Tibial nerve (tissue), 4 donors: ENCODE results near the gene CD82. TPM values are rescaled to one million over a fixed set of nuclear protein-coding genes. Genes with fewer than 3 reads are reported as not detected.

ENCODE experiments used
- DNase-seq, 2 donors: peaks; one replicate each; pipeline ENCODE4 v3.0.0-alpha.2; 2019; ENCODE audit warnings: low spot score in 2 of 2
- H3K27ac ChIP-seq, 4 donors: fragments of 200-600 bp; sonication (generic) in 3 of 4; one replicate each; pipeline ENCODE4 v1.5.1; 2017 to 2019; ENCODE audit warnings: mild to moderate bottlenecking in 1 of 4
- H3K27me3 ChIP-seq, 2 donors: fragments of 200-600 bp; sonication (generic) in 1 of 2; one replicate each; pipeline versions ENCODE4 v1.5.1 to v1.6.0; 2017 to 2019
- H3K36me3 ChIP-seq, 3 donors: fragments of 200-600 bp; sonication (generic); one replicate each; pipeline ENCODE4 v1.5.1; 2018 to 2019
- H3K4me1 ChIP-seq, 4 donors: fragments of 200-600 bp; sonication (generic) in 3 of 4; one replicate each; pipeline ENCODE4 v1.5.1; 2017 to 2019
- H3K4me3 ChIP-seq, 4 donors: fragments of 200-600 bp; sonication (generic) in 3 of 4; one replicate each; pipeline ENCODE4 v1.5.1; 2017 to 2019; ENCODE audit warnings: mild to moderate bottlenecking in 1 of 4, moderate library complexity in 1 of 4
- H3K9me3 ChIP-seq, 4 donors: fragments of 200-600 bp; sonication (generic) in 3 of 4; one replicate each; pipeline ENCODE4 v1.5.1; 2017 to 2019
- CTCF ChIP-seq, 5 experiments: fragments of 200-600 bp in 3 of 5; fragments of 450-650 bp in 2 of 5; sonication (generic) in 3 of 5; IDR thresholded peaks; one replicate each; pipeline ENCODE4 v1.5.1; 2016 to 2019; ENCODE audit warnings: antibody characterized with exemption in 5 of 5, mild to moderate bottlenecking in 3 of 5, moderate library complexity in 2 of 5
- EP300 ChIP-seq, 2 donors: sonication (generic); formaldehyde crosslinking; IDR thresholded peaks; one replicate each; pipeline ENCODE4 v1.6.1; 2017; ENCODE audit warnings: antibody characterized with exemption in 2 of 2, mild to moderate bottlenecking in 1 of 2
- POLR2A ChIP-seq, 2 donors: fragments of 450-650 bp; IDR thresholded peaks; one replicate each; pipeline ENCODE4 v1.6.1; 2017; ENCODE audit warnings: antibody characterized with exemption in 2 of 2, mild to moderate bottlenecking in 2 of 2, moderate library complexity in 2 of 2
- WGBS, 2 donors: methylation state at CpG; one replicate each; pipeline ENCODE4 v1.1.5; 2018; 5-methylcytosine and 5-hydroxymethylcytosine counted together
- total RNA-seq, 4 donors: library from RNA; depleted of rRNA; stranded (reverse); fragments of >200 nt; gene quantifications; one replicate each; pipeline ENCODE4 v1.1.0, GENCODE V29; 2016

CD82 gene
- total RNA-seq, 4 donors from 2014 or later, result 27.9 to 49.4 (median 43.4) TPM

GRCh38 chr11:44630511-44631210 is 65.2 kb downstream of the CD82 start:
- Histone ChIP-seq H3K36me3 (no peaks in the 10 kb centered on the region), H3K27me3 (no peaks in the 10 kb centered on the region), H3K9me3 (peaks cover 0 to 4% (median 0%) of the 10 kb centered on the region in 4 donors), H3K27ac (peak overlapping the region in 1 of 4 donors; percentile 37), H3K4me3 (no peak overlapping the region), H3K4me1 (peaks cover 0 to 43% (median 25%) of the 10 kb centered on the region in 4 donors)
- no peak for TF ChIP-seq POLR2A (IDR thresholded peaks at IDR 0.05)
- TF ChIP-seq EP300 (IDR thresholded peaks at IDR 0.05), result no peak
- no peak for TF ChIP-seq CTCF (IDR thresholded peaks at IDR 0.05)
- 89 to 91% methylated on average over 7 of the region's 7 CpGs for WGBS, 2 donors
- no peak for DNase-seq

GRCh38 chr11:44631831-44632230 is 66.4 kb downstream of the CD82 start:
- TF ChIP-seq CTCF (IDR thresholded peaks at IDR 0.05) (no peak), EP300 (IDR thresholded peaks at IDR 0.05) (no peak), POLR2A (IDR thresholded peaks at IDR 0.05) (no peak)

GRCh38 chr11:44632466-44633123 is 67.1 kb downstream of the CD82 start:
- Histone ChIP-seq H3K27me3 (no peaks in the 10 kb centered on the region), H3K36me3 (no peaks in the 10 kb centered on the region), H3K9me3 (no peaks in the 10 kb centered on the region), H3K4me3 (no peak overlapping the region), H3K27ac (no peak overlapping the region), H3K4me1 (peaks cover 0 to 40% (median 22%) of the 10 kb centered on the region in 4 donors)
- no peak for DNase-seq
- WGBS, 2 donors, result 52 to 57% methylated on average over 10 of the region's 10 CpGs
- TF ChIP-seq EP300 (IDR thresholded peaks at IDR 0.05) (no peak), POLR2A (IDR thresholded peaks at IDR 0.05) (no peak), CTCF (IDR thresholded peaks at IDR 0.05) (peak in 2 of 5 experiments; percentile 8 to 21)

More at GRCh38 chr11:44631831-44632230, 66.4 kb downstream of the CD82 start:
- Histone ChIP-seq H3K4me1 (peaks cover 0 to 46% (median 25%) of the 10 kb centered on the region in 4 donors), H3K27me3 (no peaks in the 10 kb centered on the region), H3K27ac (no peak overlapping the region), H3K36me3 (no peaks in the 10 kb centered on the region), H3K9me3 (no peaks in the 10 kb centered on the region), H3K4me3 (no peak overlapping the region)
- no peak for DNase-seq
- 70 to 88% methylated on average over 6 of the region's 6 CpGs for WGBS, 2 donors

GRCh38 chr11:44633641-44634040 is 68.2 kb downstream of the CD82 start:
- Histone ChIP-seq H3K36me3 (no peaks in the 10 kb centered on the region), H3K27ac (no peak overlapping the region), H3K4me1 (peaks cover 0 to 30% (median 14%) of the 10 kb centered on the region in 4 donors), H3K27me3 (no peaks in the 10 kb centered on the region), H3K9me3 (no peaks in the 10 kb centered on the region), H3K4me3 (no peak overlapping the region)
- 66 to 74% methylated on average over 6 of the region's 6 CpGs for WGBS, 2 donors
- DNase-seq, result no peak
- TF ChIP-seq CTCF (IDR thresholded peaks at IDR 0.05) (no peak), EP300 (IDR thresholded peaks at IDR 0.05) (no peak), POLR2A (IDR thresholded peaks at IDR 0.05) (no peak)
